Epithelial cell of proximal tubule (primary cell): ENCODE results near the gene SETBP1. TPM values are rescaled to one million over a fixed set of nuclear protein-coding genes. Genes with fewer than 3 reads are reported as not detected.

ENCODE experiments used
- DNase-seq: peaks from one replicate; pipeline ENCODE4 v3.0.0-alpha.2; 2011; ENCODE audit warnings: low read depth
- H3K4me3 ChIP-seq: 2 replicates; pipeline ENCODE4 v1.5.1; 2011; ENCODE audit warnings: low read depth, mild to moderate bottlenecking, low read length
- total RNA-seq: library from RNA; depleted of rRNA; stranded (reverse); fragments of >200 nt; gene quantifications from 2 replicates; pipeline ENCODE4 v1.2.3, GENCODE V29; 2015
- TF ChIP-seq, protein P1 (sequence below): conservative IDR thresholded peaks from 2 replicates; pipeline ENCODE4 v1.5.1; 2012; ENCODE audit warnings: low read depth, mild to moderate bottlenecking, low read length

The SETBP1 gene
- total RNA-seq, 1 donor from 2014 or later: 2.4 TPM

DNA sequence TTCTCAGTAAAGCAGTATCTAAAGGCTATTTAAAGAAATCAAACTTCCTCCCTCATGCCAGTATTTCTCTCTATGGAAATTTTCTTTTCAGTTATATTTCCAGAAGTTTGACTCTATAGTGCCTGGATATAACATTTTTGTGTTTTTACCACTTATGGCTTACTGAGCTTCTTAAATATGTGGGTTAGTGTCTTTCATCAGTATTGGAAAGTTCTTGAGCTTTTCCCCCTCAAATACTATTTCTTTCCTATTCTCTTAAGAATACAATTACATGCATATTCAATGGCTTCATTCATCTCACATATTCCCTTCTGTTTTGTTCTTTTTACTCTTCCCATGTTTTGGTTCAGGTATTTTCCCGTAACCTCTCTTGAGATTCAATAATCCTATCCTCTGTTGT, 432.0 kb downstream of the SETBP1 start:
- H3K4me3 ChIP-seq: no peak overlapping the region
- DNase-seq: no peak
- TF ChIP-seq, protein P1, sequence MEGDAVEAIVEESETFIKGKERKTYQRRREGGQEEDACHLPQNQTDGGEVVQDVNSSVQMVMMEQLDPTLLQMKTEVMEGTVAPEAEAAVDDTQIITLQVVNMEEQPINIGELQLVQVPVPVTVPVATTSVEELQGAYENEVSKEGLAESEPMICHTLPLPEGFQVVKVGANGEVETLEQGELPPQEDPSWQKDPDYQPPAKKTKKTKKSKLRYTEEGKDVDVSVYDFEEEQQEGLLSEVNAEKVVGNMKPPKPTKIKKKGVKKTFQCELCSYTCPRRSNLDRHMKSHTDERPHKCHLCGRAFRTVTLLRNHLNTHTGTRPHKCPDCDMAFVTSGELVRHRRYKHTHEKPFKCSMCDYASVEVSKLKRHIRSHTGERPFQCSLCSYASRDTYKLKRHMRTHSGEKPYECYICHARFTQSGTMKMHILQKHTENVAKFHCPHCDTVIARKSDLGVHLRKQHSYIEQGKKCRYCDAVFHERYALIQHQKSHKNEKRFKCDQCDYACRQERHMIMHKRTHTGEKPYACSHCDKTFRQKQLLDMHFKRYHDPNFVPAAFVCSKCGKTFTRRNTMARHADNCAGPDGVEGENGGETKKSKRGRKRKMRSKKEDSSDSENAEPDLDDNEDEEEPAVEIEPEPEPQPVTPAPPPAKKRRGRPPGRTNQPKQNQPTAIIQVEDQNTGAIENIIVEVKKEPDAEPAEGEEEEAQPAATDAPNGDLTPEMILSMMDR: no peak

DNA sequence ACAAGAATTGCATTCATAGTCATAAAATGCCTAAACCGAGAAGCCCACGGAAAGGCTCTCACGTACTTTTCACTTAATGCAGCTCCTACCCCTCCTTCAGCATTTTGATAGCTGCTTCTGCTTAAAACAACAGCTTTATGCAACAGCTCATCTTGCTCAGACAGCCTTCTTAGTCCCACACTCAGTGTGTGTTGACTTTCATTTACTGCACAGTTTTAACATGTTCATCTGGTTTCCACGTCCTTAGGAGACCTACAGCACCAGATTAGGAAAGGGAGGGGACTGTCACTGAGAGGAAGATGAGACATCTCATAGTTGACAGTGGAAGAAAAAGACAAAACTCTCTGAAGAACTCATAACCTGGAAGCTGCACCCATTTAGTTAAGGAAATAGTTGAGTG, 435.4 kb downstream of the SETBP1 start:
- no peak for DNase-seq
- TF ChIP-seq, protein P1: no peak
- H3K4me3 ChIP-seq: no peak overlapping the region
